ENCODE data around the gene QRICH1. TPM values are rescaled to one million over a fixed set of nuclear protein-coding genes. Genes with fewer than 3 reads are reported as not detected.

The QRICH1 gene
- total RNA-seq, 1 experiment from 2014 or later: 96.1 TPM

DNA sequence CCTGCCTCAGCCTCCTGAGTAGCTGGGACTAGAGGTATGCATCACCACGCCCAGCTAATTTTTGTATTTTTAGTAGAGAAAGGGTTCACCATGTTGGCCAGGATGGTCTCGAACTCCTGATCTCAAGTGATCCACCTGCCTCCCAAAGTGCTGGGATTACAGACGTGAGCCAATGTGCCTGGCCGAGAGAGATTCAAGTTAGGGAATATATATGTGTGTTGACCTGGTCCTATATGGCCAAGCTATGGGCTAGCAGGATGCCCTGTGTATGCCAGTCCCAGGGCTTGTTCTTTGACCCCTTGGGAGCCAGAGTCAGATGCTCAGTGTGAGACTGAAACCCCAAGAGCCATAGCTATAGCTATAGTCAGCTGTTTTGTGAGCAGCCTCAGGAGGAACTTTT, 70.1 kb downstream of the QRICH1 start:
- no peaks in the 10 kb centered on the region for H3K9me3 Mint-ChIP-seq (ENCODE audit: unreplicated experiment)
- no peak for DNase-seq (ENCODE audit: unreplicated experiment)
- no TSS peak for BruUV-seq (replicated peaks)
- TF ChIP-seq, protein P1, sequence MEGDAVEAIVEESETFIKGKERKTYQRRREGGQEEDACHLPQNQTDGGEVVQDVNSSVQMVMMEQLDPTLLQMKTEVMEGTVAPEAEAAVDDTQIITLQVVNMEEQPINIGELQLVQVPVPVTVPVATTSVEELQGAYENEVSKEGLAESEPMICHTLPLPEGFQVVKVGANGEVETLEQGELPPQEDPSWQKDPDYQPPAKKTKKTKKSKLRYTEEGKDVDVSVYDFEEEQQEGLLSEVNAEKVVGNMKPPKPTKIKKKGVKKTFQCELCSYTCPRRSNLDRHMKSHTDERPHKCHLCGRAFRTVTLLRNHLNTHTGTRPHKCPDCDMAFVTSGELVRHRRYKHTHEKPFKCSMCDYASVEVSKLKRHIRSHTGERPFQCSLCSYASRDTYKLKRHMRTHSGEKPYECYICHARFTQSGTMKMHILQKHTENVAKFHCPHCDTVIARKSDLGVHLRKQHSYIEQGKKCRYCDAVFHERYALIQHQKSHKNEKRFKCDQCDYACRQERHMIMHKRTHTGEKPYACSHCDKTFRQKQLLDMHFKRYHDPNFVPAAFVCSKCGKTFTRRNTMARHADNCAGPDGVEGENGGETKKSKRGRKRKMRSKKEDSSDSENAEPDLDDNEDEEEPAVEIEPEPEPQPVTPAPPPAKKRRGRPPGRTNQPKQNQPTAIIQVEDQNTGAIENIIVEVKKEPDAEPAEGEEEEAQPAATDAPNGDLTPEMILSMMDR (IDR thresholded peaks at IDR 0.05; ENCODE audit: unreplicated experiment): no peak
- ChIA-PET CTCF (interaction anchor here (0.6 to 2.7 kb wide), 6 partner anchors 8 to 778 kb away, joined by 3 to 14 read pairs (median 6); partner anchors contain the start of gene USP19), POLR2A (interaction anchor here (0.6 to 9.9 kb wide), 6 partner anchors 8 to 335 kb away, joined by 3 to 251 read pairs (median 66); partner anchors contain the start of genes P4HTM, QRICH1 and WDR6)
- H3K36me3 Mint-ChIP-seq (ENCODE audit: insufficient read depth, unreplicated experiment): peaks cover 77% of the 10 kb centered on the region
- intact Hi-C loops (cut with micrococcal nuclease): loop anchor here (10.0 kb wide), 1 partner anchor 131 kb away; no protein-coding TSS in a partner anchor
- peaks cover 26% of the 10 kb centered on the region for H3K4me1 Mint-ChIP-seq (ENCODE audit: insufficient read depth, unreplicated experiment)
- H3K27ac Mint-ChIP-seq (ENCODE audit: low read depth, unreplicated experiment): peak overlapping the region; percentile 69
- H3K27me3 Mint-ChIP-seq (ENCODE audit: insufficient read depth, unreplicated experiment): no peaks in the 10 kb centered on the region
- H3K4me3 Mint-ChIP-seq (ENCODE audit: unreplicated experiment): peak overlapping the region; percentile 89

DNA sequence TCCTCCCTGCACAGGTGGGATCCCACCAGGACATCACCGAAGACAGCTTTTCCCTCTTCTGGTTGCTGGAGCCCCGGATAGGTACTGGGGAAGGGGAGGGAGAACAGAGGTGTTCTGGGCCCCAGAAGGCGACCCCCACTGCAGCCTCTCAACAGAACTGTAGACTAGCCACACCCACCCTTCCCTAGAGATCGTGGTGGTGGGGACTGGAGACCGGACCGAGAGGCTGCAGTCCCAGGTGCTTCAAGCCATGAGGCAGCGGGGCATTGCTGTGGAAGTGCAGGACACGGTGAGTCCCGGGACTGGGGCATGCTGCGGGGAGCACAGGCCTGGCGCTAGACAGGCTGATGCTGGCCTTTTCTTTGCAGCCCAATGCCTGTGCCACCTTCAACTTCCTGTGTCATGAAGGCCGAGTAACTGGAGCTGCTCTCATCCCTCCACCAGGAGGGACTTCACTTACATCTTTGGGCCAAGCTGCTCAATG, 71.1 kb downstream of the QRICH1 start:
- H3K9me3 Mint-ChIP-seq (ENCODE audit: unreplicated experiment): no peaks in the 10 kb centered on the region
- H3K27ac Mint-ChIP-seq (ENCODE audit: low read depth, unreplicated experiment): peak overlapping the region; percentile 95
- peaks cover 71% of the 10 kb centered on the region for H3K36me3 Mint-ChIP-seq (ENCODE audit: insufficient read depth, unreplicated experiment)
- BruUV-seq (replicated peaks): no TSS peak
- intact Hi-C loops (cut with micrococcal nuclease): loop anchor here (10.0 kb wide), 1 partner anchor 132 kb away; no protein-coding TSS in a partner anchor
- DNase-seq (ENCODE audit: unreplicated experiment): peak; percentile 29
- H3K27me3 Mint-ChIP-seq (ENCODE audit: insufficient read depth, unreplicated experiment): no peaks in the 10 kb centered on the region
- TF ChIP-seq, protein P1 (IDR thresholded peaks at IDR 0.05; ENCODE audit: unreplicated experiment): no peak
- CTCF ChIA-PET: interaction anchor here (0.6 to 2.7 kb wide), 19 partner anchors 9 to 1616 kb away, joined by 3 to 14 read pairs (median 4); partner anchors contain the start of genes ARIH2, USP19 and WDR6
- peak overlapping the region; percentile 89 for H3K4me3 Mint-ChIP-seq (ENCODE audit: unreplicated experiment)
- POLR2A ChIA-PET: interaction anchor here (0.7 to 9.9 kb wide), 19 partner anchors 9 to 438 kb away, joined by 3 to 251 read pairs (median 5); partner anchors contain the start of genes IP6K2, LAMB2, NICN1 and P4HTM
- H3K4me1 Mint-ChIP-seq (ENCODE audit: insufficient read depth, unreplicated experiment): peaks cover 16% of the 10 kb centered on the region

DNA sequence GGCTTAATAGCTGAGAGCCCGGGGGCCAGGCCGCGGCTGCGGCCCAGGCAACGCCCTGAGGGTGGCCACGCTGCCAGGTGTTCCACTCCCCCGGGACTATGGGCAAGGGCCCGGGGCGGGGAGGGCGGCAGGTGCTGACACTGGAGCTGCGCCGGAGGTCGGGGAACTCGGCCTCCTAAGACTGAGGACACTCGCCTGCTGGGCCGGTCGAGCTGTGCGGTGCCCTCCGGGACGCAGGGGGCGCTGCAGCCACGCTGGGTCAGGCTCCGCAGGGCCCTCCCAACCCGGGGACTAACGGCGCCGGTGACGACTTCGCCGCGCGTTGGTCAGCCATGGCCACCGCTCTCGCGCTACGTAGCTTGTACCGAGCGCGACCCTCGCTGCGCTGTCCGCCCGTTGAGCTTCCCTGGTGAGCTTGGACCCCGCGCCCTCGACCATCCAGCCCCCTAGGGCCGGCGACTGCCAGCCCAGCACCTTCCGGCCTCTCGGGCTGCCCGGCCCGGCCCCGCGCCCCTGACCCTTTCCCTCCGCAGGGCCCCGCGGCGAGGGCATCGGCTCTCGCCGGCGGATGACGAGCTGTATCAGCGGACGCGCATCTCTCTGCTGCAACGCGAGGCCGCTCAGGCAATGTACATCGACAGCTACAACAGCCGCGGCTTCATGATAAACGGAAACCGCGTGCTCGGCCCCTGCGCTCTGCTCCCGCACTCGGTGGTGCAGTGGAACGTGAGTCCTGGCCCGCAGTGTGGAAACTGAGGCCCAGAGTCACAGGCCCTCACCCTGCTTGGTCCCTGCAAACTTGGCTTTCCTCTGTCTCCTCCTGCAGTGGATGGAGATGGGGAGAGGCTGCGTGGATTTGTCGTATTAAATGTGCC, 71.8 kb downstream of the QRICH1 start, which contains the start of gene NDUFAF3:
TSS of gene NDUFAF3 (plus strand) at position 309 of the 875 bp plus-strand sequence. CDS start at position 333, 24 bp downstream.
- ChIA-PET CTCF (interaction anchor here (0.6 to 2.7 kb wide), 21 partner anchors 10 to 1615 kb away, joined by 3 to 14 read pairs (median 4); partner anchors contain the start of genes ARIH2 and WDR6), POLR2A (interaction anchor here (0.6 to 9.9 kb wide), 35 partner anchors 7 to 456 kb away, joined by 3 to 251 read pairs (median 5); partner anchors contain the start of genes ARIH2, IMPDH2, IP6K2 and KLHDC8B)
- intact Hi-C loops (cut with micrococcal nuclease): loop anchor here (10.0 kb wide), 1 partner anchor 133 kb away; no protein-coding TSS in a partner anchor
- peak; percentile 93 for DNase-seq (ENCODE audit: unreplicated experiment)
- TSS peak; percentile 43 for BruUV-seq (replicated peaks)
- Mint-ChIP-seq H3K36me3 (ENCODE audit: insufficient read depth, unreplicated experiment) (peaks cover 69% of the 10 kb centered on the region), H3K9me3 (ENCODE audit: unreplicated experiment) (no peaks in the 10 kb centered on the region), H3K4me3 (ENCODE audit: unreplicated experiment) (peak within 1 kb of the TSS; percentile 89), H3K27me3 (ENCODE audit: insufficient read depth, unreplicated experiment) (no peaks in the 10 kb centered on the region), H3K27ac (ENCODE audit: low read depth, unreplicated experiment) (peak within 1 kb of the TSS; percentile 95), H3K4me1 (ENCODE audit: insufficient read depth, unreplicated experiment) (peaks cover 13% of the 10 kb centered on the region)
- TF ChIP-seq, protein P1 (IDR thresholded peaks at IDR 0.05; ENCODE audit: unreplicated experiment): peak; percentile 95

Data from MCF 10A (cell line).